ENCODE measurements around the gene GLT8D2.

The GLT8D2 gene

DNA sequence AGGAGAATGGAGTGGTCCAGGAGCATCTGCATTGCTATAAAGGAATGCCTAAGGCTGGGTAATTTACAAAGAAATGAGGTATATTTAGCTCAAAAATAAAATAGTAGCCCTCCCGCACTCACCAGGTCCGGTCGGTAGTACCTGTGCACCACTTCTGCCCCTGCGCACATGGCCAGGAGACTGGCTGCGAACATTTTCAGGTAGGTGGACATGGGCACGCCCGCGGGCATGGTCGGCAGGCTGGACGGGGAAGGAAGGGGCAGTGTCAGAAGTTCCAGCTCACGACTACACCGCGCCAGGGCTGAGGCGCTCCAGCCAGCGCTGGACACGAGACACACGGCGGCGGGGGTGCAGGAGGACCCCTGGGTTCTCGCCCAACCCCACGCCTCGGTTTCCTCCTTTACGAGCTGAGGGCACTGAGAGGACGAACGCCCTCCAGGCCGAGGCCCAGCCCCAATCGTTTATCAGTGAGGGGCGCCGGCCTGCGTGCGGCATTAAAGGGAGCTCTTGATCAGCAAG lies 93.4 kb downstream of the GLT8D2 start:
- no CpG with 5 or more reads among the region's 31 CpGs for WGBS (ENCODE audit: extremely low coverage, insufficient coverage, low lambda C conversion rate)
- H3K9ac ChIP-seq (ENCODE audit: low read length) = peak overlapping the region; percentile 83

DNA sequence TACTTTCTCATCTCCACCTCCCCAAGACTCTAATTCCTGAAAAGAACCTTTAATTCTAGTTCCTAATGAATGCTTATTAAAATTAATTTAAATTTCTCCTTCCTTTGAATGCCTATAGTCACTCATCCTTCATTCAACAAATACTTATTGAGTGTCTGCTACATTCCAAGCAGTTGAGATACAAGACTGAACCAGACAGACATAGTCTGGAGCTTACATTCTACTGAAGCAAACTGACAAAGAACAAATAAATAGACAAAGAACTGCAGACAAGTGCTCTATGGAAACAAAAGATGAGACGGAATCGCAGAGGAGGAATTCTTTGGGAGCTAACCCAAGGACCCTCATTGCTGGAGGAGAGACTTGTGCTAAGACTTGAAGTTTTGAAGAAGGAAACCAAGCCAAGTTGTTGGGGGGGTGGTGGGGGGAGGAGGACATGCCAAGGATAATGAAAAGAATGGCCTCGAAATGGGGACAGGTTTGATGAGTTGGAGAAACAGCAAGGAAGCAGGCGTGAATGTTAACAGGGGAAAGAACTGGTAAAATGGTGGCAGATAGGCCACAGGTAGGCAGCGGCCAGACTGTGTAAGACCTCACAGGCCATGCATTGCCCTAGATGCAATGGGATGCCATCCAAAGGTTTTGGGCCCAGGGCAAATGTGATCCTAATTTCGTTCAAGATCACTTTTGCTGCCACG lies 94.0 kb downstream of the GLT8D2 start:
- peak; percentile 12 for DNase-seq
- peaks cover 19% of the 10 kb centered on the region for H3K79me2 ChIP-seq (ENCODE audit: control insufficient read depth, insufficient read depth, low read length)
- peaks cover 2% of the 10 kb centered on the region for H3K36me3 ChIP-seq (ENCODE audit: control insufficient read depth, insufficient read depth, low read length)
- H2BK120ac ChIP-seq (ENCODE audit: low read depth, low read length) = no peak overlapping the region
- no peak overlapping the region for H2BK5ac ChIP-seq (ENCODE audit: low read length)
- no peak overlapping the region for H4K5ac ChIP-seq (ENCODE audit: low read length)
- H4K8ac ChIP-seq (ENCODE audit: low read depth, low read length) = no peak overlapping the region
- H3K56ac ChIP-seq (ENCODE audit: low read length) = peak overlapping the region; percentile 96
- WGBS (ENCODE audit: extremely low coverage, insufficient coverage, low lambda C conversion rate) = no CpG with 5 or more reads among the region's 7 CpGs
- H3K27ac ChIP-seq (ENCODE audit: low read depth, low read length) = no peak overlapping the region
- H2BK15ac ChIP-seq (replicated peaks; ENCODE audit: low read depth) = no peak overlapping the region
- H3K4me3 ChIP-seq (ENCODE audit: low read length) = peak overlapping the region; percentile 67
- H3K4me2 ChIP-seq (ENCODE audit: low read length) = peak overlapping the region; percentile 63
- H3K18ac ChIP-seq (ENCODE audit: low read length) = no peak overlapping the region
- H2AK5ac ChIP-seq (ENCODE audit: low read length) = no peak overlapping the region
- no peaks in the 10 kb centered on the region for H3K4me1 ChIP-seq (ENCODE audit: control insufficient read depth, low read depth, low read length)
- peaks cover 4% of the 10 kb centered on the region for H3K79me1 ChIP-seq (ENCODE audit: low read length)
- no peak overlapping the region for H3K23ac ChIP-seq (ENCODE audit: low read length)
- H3K9ac ChIP-seq (ENCODE audit: low read length) = peak overlapping the region; percentile 83
- no peak overlapping the region for H3K4ac ChIP-seq (ENCODE audit: low read depth, low read length)
- H3K27me3 ChIP-seq (ENCODE audit: insufficient read depth, low read length, poor library complexity) = no peaks in the 10 kb centered on the region

More for the DNA sequence above, 93.4 kb downstream of the GLT8D2 start:
- no peak overlapping the region for H2AK5ac ChIP-seq (ENCODE audit: low read length)
- H4K8ac ChIP-seq (ENCODE audit: low read depth, low read length) = no peak overlapping the region
- H3K36me3 ChIP-seq (ENCODE audit: control insufficient read depth, insufficient read depth, low read length) = peaks cover 2% of the 10 kb centered on the region
- H3K27ac ChIP-seq (ENCODE audit: low read depth, low read length) = peak overlapping the region; percentile 74
- H3K79me2 ChIP-seq (ENCODE audit: control insufficient read depth, insufficient read depth, low read length) = peaks cover 19% of the 10 kb centered on the region
- peak overlapping the region; percentile 48 for H3K23ac ChIP-seq (ENCODE audit: low read length)
- H3K4me3 ChIP-seq (ENCODE audit: low read length) = peak overlapping the region; percentile 67
- no peak overlapping the region for H3K4ac ChIP-seq (ENCODE audit: low read depth, low read length)
- H3K4me2 ChIP-seq (ENCODE audit: low read length) = peak overlapping the region; percentile 63
- no peak overlapping the region for H4K5ac ChIP-seq (ENCODE audit: low read length)
- H3K4me1 ChIP-seq (ENCODE audit: control insufficient read depth, low read depth, low read length) = no peaks in the 10 kb centered on the region
- no peak overlapping the region for H2BK15ac ChIP-seq (replicated peaks; ENCODE audit: low read depth)
- DNase-seq = no peak
- H3K27me3 ChIP-seq (ENCODE audit: insufficient read depth, low read length, poor library complexity) = no peaks in the 10 kb centered on the region
- H2BK120ac ChIP-seq (ENCODE audit: low read depth, low read length) = no peak overlapping the region
- H2BK5ac ChIP-seq (ENCODE audit: low read length) = no peak overlapping the region
- peak overlapping the region; percentile 96 for H3K56ac ChIP-seq (ENCODE audit: low read length)
- no peak overlapping the region for H3K18ac ChIP-seq (ENCODE audit: low read length)
- peaks cover 4% of the 10 kb centered on the region for H3K79me1 ChIP-seq (ENCODE audit: low read length)

DNA sequence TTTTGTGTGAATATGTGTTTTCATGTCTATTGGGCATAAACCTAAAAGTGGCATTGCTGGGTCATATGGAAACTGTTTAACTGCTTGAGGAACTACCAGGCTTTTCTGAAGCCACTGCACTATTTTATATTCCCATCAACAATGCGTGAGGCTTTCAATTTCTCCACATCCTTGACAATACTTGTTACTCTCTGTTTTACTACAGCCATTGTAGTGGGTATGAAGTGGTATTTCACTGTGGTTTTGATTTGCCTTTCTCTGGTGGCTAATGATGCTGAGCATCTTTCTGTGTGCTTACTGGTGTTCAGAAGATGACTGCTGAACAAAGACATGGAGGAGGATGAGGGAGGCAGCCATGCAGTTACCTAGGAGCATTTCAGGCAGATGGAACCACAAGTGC lies 97.5 kb downstream of the GLT8D2 start:
- Histone ChIP-seq H3K79me2 (ENCODE audit: control insufficient read depth, insufficient read depth, low read length) (peaks cover 19% of the 10 kb centered on the region), H4K8ac (ENCODE audit: low read depth, low read length) (no peak overlapping the region), H2BK120ac (ENCODE audit: low read depth, low read length) (no peak overlapping the region), H3K23ac (ENCODE audit: low read length) (no peak overlapping the region), H3K4ac (ENCODE audit: low read depth, low read length) (no peak overlapping the region), H3K36me3 (ENCODE audit: control insufficient read depth, insufficient read depth, low read length) (peaks cover 5% of the 10 kb centered on the region), H3K56ac (ENCODE audit: low read length) (no peak overlapping the region), H2AK5ac (ENCODE audit: low read length) (no peak overlapping the region), H2BK5ac (ENCODE audit: low read length) (no peak overlapping the region), H3K4me2 (ENCODE audit: low read length) (no peak overlapping the region), H2BK15ac (replicated peaks; ENCODE audit: low read depth) (no peak overlapping the region), H3K9ac (ENCODE audit: low read length) (no peak overlapping the region), H4K5ac (ENCODE audit: low read length) (no peak overlapping the region), H3K27me3 (ENCODE audit: insufficient read depth, low read length, poor library complexity) (no peaks in the 10 kb centered on the region), H3K18ac (ENCODE audit: low read length) (no peak overlapping the region), H3K4me3 (ENCODE audit: low read length) (no peak overlapping the region), H3K79me1 (ENCODE audit: low read length) (peaks cover 4% of the 10 kb centered on the region), H3K4me1 (ENCODE audit: control insufficient read depth, low read depth, low read length) (no peaks in the 10 kb centered on the region), H3K27ac (ENCODE audit: low read depth, low read length) (no peak overlapping the region)
- WGBS (ENCODE audit: extremely low coverage, insufficient coverage, low lambda C conversion rate) = no CpG with 5 or more reads among the region's 1 CpG
- no peak for DNase-seq

DNA sequence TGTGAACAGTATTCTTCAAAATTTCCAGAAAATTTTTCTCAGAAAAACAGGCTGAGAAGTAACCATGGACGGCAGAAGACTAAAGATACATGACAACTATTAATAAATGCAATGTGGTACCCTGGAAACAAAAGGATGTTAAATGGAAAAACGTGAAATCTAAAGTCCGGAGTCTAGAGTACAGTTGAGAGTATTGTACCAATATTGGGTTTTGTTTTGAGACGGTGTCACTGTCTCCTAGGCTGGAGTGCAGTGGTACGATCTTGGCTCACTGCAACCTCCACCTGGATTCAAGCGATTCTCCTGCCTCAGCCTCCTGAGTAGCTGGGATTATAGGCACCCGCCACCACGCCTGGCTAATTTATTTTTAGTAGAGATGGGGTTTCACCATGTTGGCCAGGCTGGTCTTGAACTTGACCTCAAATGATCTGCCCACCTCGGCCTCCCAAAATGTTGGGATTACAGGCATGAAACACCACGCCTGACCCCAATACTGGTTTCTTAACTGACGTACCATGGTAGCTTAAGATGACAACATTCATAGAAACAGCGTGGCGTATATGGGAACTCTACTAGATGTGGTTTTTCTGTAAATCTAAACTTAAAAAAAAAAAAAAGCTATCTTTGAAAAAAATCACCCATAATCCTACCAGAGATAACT lies 101.1 kb downstream of the GLT8D2 start:
- no CpG with 5 or more reads among the region's 13 CpGs for WGBS (ENCODE audit: extremely low coverage, insufficient coverage, low lambda C conversion rate)
- peaks cover 16% of the 10 kb centered on the region for H3K36me3 ChIP-seq (ENCODE audit: control insufficient read depth, insufficient read depth, low read length)
- H3K4me3 ChIP-seq (ENCODE audit: low read length) = no peak overlapping the region
- H2BK15ac ChIP-seq (replicated peaks; ENCODE audit: low read depth) = no peak overlapping the region
- no peaks in the 10 kb centered on the region for H3K79me2 ChIP-seq (ENCODE audit: control insufficient read depth, insufficient read depth, low read length)
- no peak overlapping the region for H3K27ac ChIP-seq (ENCODE audit: low read depth, low read length)
- H2BK5ac ChIP-seq (ENCODE audit: low read length) = no peak overlapping the region
- no peak overlapping the region for H2BK120ac ChIP-seq (ENCODE audit: low read depth, low read length)
- H4K5ac ChIP-seq (ENCODE audit: low read length) = no peak overlapping the region
- H4K8ac ChIP-seq (ENCODE audit: low read depth, low read length) = no peak overlapping the region
- DNase-seq = no peak
- H3K56ac ChIP-seq (ENCODE audit: low read length) = no peak overlapping the region
- H3K4ac ChIP-seq (ENCODE audit: low read depth, low read length) = no peak overlapping the region
- no peak overlapping the region for H3K23ac ChIP-seq (ENCODE audit: low read length)
- no peaks in the 10 kb centered on the region for H3K4me1 ChIP-seq (ENCODE audit: control insufficient read depth, low read depth, low read length)
- no peaks in the 10 kb centered on the region for H3K27me3 ChIP-seq (ENCODE audit: insufficient read depth, low read length, poor library complexity)
- no peak overlapping the region for H3K18ac ChIP-seq (ENCODE audit: low read length)
- no peak overlapping the region for H3K9ac ChIP-seq (ENCODE audit: low read length)
- H2AK5ac ChIP-seq (ENCODE audit: low read length) = no peak overlapping the region
- peaks cover 3% of the 10 kb centered on the region for H3K79me1 ChIP-seq (ENCODE audit: low read length)
- H3K4me2 ChIP-seq (ENCODE audit: low read length) = no peak overlapping the region

DNA sequence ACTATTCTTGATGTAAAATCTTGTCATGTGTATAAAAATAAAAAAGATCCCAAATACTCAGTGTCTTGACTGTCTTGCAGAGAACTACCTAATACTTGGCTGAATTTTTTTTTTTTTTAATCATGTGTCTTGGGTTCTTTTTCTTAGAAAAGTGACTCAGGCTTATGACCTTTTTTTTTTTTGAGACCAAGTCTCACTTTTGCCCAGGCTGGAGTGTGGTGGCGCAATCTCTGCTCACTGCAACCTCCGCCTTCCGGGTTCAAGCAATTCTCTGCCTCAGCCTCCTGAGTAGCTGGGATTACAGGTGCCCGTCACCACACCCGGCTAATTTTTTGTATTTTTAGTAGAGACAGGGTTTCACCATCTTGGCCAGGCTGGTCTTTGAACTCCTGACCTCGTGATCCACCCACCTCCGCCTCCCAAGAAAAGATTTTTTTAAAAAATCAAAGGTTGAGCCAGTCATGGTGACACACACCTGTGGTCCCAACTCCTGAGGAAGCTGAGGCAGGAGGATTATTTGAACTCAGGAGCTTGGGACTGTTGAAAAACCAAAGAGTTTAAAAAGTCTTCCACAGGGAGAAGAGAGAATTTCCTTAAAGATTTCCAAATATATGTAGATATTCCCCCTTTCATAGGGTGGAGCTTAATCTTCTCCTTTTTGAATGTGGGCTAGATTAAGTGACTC lies 102.0 kb downstream of the GLT8D2 start:
- no peak overlapping the region for H2BK15ac ChIP-seq (replicated peaks; ENCODE audit: low read depth)
- no peak overlapping the region for H3K27ac ChIP-seq (ENCODE audit: low read depth, low read length)
- peaks cover 2% of the 10 kb centered on the region for H3K79me1 ChIP-seq (ENCODE audit: low read length)
- no peak for DNase-seq
- no peak overlapping the region for H3K9ac ChIP-seq (ENCODE audit: low read length)
- no peaks in the 10 kb centered on the region for H3K27me3 ChIP-seq (ENCODE audit: insufficient read depth, low read length, poor library complexity)
- peaks cover 18% of the 10 kb centered on the region for H3K36me3 ChIP-seq (ENCODE audit: control insufficient read depth, insufficient read depth, low read length)
- no peak overlapping the region for H4K8ac ChIP-seq (ENCODE audit: low read depth, low read length)
- WGBS (ENCODE audit: extremely low coverage, insufficient coverage, low lambda C conversion rate) = no CpG with 5 or more reads among the region's 7 CpGs
- H3K18ac ChIP-seq (ENCODE audit: low read length) = no peak overlapping the region
- no peak overlapping the region for H2BK120ac ChIP-seq (ENCODE audit: low read depth, low read length)
- H3K79me2 ChIP-seq (ENCODE audit: control insufficient read depth, insufficient read depth, low read length) = no peaks in the 10 kb centered on the region
- no peak overlapping the region for H2AK5ac ChIP-seq (ENCODE audit: low read length)
- H3K4ac ChIP-seq (ENCODE audit: low read depth, low read length) = no peak overlapping the region
- no peak overlapping the region for H2BK5ac ChIP-seq (ENCODE audit: low read length)
- H4K5ac ChIP-seq (ENCODE audit: low read length) = no peak overlapping the region
- H3K4me2 ChIP-seq (ENCODE audit: low read length) = no peak overlapping the region
- H3K4me3 ChIP-seq (ENCODE audit: low read length) = no peak overlapping the region
- no peaks in the 10 kb centered on the region for H3K4me1 ChIP-seq (ENCODE audit: control insufficient read depth, low read depth, low read length)
- H3K56ac ChIP-seq (ENCODE audit: low read length) = no peak overlapping the region
- H3K23ac ChIP-seq (ENCODE audit: low read length) = no peak overlapping the region
